Measurements from ENCODE around the gene CACNA1C.
"Not testable (repeated sequence)": the region's sequence is repeated elsewhere in the genome, so short reads cannot be mapped to it uniquely, and the experiment has no call there.

Gene CACNA1C

DNA sequence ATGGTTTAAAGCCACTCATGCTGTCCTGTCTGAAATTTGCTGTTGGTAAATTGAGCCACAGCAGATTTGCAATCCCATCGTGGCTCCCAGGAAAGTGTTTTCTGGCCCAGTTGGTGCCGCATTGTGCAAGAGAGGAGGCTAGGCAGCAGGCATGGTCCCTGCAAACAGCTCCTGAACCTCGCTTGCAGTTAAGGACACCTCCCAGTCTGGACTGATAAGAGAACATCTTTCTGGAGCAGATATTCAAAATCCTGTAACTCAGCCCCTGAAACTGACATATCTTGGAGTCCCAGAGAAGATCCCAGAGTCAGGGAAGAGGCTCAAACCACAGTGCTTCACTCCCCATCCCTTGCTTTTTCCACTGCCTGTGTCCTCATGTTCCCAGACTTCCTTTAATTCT, 413.4 kb downstream of the CACNA1C start:
- DNase-seq, result no peak

DNA sequence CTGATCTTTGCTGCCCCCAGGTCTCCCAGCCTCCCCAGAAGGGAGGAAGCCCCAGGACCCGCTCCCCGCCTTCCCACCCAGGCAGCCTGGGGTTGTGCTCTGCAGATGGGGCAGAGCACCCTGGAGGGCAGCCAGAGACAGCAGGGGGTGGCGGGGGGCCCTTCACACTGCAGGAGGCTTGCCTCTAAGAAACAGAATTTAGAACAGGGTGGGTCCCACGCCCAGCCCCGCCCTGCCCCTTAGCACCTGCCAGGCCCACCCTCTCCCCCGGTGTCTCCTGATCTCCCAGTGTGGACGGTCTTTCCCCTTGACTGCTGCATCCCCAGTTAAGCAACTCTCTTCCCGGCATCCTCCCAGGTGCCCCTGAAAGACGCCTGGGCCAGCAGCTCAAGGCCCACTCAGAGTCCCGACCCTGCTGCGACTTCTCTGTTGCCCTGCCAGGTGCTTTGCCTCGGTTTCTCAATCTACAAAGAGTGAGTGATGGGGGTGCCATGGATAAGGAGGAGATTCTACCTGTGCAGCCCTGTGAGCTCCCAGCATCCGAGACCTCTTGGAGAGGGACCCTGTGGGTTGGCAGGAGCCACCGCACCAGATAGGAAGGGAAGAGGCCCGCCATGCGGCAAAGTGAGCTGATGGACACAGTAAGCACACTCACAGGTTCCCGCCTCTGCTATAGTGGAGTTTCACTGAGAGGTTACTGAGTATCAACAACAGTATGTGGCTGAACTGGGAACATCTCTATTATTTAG, 414.8 kb downstream of the CACNA1C start:
- no peak for DNase-seq

DNA sequence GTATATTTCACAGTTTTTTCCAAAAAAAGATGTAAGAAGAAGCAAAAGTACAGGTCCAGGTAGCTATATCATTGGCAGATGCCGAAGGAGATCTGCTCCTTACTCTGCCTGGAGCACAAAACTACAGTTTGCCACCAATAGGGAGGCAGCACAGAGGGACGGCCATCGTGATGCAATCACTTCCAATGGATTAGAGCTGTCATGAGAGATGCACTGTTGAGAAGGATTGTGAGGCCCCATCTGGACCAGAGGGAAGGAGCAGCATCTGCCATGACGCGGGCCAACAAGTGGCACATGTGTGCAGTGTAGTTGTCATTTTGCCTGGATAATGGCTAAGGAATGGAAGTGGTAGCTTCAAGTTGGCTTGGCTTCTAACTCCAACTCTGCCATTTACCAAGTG, 423.2 kb downstream of the CACNA1C start:
- DNase-seq, result no peak

DNA sequence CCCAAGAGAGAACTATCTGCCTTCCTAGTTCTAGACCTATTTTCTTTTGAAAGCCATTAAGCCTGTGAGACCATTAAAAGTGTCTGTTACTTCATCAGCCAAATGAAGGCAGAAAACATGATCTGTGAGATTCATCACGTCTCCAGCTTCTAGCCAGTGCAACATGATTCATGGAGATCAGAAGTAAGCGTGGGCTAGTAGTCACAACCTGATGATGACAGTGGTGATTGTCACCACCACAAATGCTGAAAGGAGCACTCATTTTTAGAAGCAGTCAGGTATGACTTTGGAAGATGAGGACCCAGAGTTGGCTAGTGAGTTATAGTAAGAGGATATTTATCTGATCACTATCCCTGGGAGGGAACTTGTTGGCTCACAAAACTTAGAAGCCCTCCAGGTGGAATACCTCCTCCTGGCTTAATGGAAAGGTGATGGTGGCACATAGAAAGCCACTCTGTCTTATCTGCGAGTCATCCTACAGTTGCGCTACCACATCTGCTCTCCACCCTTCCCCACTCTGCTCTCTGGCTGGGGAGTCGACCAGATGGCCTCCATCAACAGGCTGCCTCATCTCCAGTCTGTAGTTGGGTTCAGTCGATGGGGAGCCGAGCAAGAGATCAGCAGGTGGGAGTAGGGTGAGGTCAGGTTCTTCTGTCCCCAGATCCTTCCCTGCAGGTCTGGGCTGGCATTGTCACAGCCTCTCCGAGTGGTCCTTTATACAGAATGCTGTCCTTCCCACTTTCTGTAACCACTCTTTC, 424.4 kb downstream of the CACNA1C start:
- no peak for DNase-seq

DNA sequence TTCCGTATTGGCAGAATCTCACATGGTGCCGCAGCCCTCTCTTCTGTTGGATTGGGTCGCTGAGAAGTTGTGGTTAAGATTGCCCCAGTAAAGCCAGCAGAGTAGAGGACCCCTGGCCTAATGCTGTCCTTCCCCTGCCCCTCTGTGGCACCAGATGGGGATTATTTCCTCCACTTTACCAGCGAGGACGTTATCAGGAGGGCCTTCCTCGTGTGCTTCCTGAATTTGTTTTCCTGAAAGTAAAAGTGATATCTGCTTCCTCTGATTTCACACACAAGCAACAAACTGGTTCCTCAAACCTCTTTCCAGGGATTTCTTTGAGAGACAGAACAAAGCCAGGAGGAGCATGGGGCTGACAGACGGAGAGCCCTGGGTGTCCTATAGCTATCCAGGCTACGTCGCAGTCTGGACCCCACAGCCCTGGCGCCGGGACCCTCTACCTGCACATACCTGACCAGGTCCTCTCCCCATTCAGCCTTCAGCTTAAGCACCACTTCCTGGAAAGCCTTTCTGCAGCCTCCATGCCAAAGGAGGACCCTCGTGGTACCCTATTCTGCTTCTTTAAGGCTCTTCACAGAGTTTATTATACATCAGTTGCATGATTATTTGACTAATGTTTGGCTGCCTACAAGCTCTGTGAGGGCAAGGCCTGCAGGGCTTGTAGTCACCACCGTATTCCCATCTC, 427.2 kb downstream of the CACNA1C start:
- DNase-seq, result no peak

DNA sequence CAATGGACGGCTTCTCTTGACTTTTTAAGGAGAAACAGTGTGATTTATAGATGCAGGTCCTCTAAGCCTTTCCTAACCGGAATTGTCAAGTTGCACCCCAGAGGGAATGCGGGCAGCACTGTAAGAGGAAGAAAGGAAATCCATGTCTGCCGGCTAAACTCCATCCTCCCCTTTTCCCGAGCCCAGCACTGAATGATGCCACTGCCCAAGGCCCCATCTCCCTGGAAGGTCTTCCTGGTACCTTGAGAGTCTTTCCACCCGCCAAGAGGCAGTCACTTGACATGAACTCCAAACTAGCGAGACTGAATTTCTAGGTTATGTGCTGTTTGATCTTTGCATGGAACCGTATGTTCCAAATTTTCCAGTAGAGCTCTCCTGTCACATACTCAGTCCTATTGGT, 428.6 kb downstream of the CACNA1C start:
- DNase-seq, result no peak

DNA sequence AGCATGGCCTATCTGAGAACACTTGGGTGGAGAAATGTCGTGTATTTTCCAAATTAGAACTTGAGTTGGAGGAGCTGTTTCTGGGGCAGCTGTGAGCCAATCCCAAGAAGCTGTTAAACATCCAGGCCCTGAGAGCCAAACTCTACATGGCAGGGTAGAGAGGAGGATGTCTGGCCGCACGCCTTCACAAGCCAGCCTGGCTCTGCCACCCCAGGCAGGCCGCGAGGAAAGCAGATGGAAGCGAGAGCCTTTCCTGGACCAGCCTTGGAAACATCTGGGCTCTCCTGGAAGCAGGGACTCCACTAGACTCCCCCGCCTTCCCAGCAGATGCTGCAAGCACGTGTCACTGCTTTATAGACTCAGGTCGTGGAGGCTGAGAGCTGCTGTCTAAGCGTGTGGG, 429.2 kb downstream of the CACNA1C start:
- DNase-seq, result no peak

DNA sequence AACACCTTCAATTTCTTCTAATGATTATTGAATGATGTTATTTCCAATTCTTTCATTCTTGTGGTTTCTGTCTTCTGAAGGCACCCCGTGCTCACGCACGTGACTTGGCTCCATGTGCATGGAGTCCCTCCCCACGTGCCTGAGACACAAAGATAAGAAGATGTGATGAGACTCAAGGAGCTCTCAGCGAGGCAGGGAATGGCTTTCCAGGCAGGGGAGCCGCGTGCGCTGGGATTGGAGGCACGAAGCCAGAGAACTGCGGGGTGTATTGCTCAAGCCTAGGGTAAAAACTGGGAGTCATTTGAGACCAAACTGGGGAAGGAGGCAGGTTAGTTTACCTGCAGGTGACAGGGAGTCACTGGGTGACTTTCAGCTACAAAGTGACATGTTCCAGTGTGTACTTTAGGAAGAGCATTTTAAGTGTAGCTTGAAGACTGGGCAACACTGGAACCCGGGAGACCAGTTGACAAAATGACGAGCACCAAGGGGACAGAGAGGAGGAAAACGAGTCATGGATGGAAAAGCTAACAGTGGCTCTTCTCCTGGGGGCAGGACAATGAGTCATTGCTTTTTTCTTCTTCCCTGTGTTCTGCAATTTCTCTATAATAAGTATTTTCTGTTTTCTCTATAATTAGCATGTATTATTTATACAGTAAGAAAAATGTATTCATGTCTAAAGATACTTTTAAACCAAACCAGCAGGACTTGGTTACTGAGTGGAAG, 430.3 kb downstream of the CACNA1C start:
- no peak for DNase-seq

DNA sequence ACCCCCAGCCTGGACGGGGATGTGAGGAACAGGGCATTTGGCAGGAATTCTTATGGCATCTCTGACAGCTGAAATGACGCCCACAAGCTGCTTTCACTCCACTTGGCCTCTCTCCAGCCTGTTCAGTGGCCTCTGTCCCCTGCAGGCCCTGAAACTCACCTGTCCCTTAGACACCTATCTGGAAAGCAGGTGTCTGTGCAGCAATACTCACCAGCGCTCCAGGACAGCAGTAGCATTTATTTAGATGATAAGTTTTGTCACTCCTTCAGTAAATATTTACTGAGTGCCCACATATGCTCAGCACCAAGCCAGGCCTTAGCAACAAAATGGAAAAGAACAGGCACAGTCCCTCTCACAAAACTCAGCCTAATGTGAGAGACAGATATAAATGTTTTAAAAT, 430.9 kb downstream of the CACNA1C start:
- no peak for DNase-seq

DNA sequence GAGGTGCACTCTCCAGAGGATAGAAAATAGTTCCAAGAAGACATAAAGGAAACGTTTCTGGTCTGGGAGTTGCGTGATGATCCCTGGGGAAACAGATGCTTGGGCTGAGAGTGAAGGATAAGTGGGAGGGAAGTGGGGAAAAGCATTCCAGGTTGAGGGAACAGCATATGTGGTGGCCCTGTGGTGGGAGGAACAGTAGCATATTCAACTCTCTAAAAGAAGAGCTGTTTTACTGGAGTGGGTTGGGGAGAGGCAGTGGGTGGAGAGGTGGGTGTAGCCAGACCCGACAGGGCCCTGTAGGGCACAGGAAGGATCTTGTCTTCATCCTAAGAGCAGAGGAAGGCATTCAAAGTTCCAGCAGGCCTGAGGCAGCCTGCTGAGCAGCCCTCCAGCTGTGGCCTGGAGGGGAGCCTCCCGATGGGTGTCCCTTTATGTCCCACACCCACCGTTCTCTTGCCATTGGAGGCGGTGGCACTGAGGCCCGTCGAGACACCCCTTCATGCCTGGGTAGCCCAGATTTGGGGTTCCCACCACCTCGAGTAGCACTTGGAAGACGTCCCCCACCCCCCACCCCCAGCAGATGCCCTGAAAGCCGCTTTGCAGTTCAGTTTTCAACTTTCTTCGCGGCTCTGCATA, 431.5 kb downstream of the CACNA1C start:
- no peak for DNase-seq

DNA sequence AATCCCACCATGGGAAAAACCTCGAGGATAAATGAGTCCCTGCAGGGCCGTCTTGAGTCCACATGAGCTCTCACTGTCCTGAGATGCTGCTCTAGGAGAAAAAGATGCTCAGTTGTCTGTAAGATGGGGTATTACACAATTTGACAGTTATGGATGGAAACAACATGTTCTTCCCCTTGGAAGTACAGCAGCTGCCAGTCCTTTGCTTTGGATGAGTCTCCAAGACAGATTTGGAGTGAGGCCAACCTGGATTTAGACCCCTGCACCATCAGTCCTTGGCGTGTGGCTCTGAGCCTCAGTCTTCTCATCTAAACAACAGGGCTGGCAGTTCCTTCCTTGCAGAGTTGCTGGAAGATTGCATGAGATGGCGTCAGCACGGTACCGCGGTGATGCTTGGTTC, 432.9 kb downstream of the CACNA1C start:
- DNase-seq, result no peak

DNA sequence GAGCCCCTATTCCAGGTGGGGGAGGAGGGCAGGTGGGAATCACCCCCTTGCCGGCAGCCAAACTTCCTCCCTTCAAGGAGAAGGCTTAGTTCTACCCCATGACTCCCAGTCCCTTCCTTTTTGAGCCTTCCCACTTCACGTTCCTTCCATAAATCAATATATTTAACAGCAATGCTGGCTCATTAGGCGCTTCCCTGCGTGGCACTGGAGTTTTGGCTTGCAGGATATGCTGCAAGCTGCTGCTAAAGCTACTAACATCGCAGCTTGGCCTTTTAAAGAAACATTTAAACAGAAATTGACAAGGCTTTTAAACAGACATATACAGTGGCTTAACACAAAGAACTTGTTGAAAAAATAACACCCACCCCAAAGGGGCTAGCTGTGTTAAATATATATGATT, 434.0 kb downstream of the CACNA1C start:
- no peak for DNase-seq

DNA sequence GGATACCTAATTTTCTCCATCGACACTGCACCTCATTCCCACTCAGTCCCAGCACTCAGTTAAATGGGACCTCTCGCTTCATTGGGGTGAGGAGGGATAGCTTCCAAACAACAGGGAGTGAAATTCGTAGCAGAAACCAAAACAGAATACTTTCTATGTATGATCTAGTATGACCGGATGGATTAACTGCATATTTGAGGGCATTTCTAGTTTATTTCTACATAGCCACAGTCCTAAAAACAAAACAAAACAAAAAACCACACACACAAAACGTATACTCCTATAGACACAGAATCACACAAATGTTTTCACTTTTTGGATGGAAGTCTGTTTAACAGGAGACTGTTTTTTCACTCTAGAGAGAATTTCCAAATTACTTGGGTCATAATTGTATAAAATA, 434.5 kb downstream of the CACNA1C start:
- no peak for DNase-seq

DNA sequence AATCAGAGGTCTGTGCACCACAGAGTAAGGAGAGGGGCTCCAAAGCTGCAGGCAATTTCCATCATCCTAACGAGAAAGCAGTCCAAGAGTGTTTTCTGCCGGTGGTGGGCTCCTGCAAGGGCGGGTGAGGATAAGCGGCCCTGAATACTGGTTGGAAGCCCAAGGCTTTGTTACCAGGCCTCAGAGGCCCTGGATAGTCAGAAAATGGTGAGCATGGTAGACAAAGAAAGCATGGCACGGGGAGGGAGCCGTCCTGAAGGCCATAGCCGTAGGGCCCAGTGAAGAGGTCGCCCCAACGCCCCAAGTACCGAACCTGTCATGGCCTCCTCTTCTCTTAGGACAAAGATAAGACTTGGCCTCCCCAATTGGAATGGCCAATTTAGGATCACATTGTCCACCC, 435.3 kb downstream of the CACNA1C start:
- no peak for DNase-seq

DNA sequence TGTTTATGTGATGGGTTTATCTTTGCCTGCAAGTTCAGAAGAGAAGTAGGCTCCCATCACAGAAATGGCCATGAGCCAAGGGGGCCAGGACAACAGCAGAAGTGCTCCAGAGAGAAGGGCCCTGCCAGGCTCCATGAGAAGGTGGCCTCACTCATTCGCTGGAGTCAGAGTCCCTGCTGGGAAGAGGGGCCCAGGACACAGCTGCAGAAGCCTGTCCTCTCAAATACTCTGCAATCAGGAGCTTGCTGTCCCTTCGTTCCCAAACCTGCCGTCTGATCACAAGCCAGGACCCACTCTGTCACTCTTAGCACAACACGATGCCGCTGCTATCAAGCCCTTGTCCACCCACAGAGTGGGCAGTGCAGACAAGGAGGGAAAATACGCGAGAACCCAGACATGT, 435.8 kb downstream of the CACNA1C start:
- DNase-seq, result no peak

DNA sequence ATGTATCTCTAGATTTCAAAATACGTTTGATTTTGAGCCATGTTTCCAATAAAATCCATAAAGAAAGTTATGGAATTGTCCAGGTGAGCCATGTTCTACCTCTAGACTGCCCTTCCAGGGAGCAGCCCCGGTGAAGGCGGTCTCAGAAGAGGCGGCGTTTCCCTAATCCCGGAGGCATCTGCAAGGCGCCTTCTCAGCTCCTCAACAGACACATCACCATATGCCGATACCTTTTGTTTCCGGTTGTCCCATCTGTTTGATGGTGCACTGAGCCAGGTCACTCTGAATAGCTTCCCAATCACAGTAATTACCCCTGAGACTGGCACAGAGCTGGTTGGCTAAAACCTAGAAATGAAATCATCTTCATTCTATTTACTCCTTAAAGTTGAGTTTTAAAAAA, 436.5 kb downstream of the CACNA1C start:
- no peak for DNase-seq

DNA sequence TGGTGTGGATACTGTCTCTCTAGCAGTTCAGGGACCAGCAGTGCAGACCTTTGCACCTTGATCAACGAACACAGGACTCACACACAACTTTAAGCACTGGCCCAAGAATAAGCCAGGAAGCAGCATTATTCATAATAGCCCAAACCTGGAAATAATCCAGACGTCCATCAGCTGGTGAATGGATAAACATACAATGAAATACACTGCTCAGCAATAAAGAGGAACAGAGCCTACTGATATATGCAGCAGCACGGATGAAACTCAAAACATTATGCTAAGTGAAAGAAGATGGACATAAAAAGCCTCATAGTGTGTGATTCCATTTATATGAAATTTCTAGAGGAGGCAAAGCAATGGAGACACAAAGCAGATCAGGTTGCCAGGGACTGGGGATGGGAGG, 438.0 kb downstream of the CACNA1C start:
- no peak for DNase-seq

DNA sequence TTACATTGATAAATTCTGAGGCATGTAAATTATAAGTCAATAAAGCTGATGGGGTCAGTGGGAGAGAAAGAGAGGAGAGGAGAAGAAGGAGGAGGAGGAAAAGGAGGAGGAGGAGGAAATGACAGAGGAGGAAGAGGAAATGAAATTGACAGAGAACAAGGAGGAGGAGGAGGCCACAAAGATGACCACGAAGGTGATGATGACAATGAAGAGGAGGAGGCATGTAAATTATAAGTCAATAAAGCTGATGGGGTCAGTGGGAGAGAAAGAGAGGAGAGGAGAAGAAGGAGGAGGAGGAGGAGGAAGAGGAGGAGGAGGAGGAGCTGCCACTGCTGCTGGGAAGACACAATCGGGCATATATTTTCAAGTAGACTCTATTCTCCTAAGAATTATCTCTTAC, 438.6 kb downstream of the CACNA1C start:
- DNase-seq, result not testable (repeated sequence)

DNA sequence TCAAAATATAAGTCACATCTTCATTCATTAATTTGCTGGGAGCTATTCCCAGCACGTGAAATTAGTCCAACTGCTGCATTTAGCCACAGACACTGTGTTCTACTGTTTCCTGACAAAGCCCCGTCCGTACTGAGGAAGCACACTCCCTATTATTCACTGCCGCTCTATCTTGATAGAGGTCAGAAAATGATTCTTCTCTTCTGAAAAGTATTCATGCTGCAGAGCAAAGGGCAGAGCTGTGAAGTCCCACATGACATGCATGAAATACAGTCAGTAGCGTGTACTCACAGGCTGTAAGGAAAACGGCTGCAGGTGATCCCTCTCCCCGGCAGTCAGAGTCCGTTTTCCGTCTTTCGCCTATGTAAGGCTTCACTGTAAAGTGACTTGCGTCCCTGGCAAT, 439.4 kb downstream of the CACNA1C start:
- DNase-seq, result no peak

DNA sequence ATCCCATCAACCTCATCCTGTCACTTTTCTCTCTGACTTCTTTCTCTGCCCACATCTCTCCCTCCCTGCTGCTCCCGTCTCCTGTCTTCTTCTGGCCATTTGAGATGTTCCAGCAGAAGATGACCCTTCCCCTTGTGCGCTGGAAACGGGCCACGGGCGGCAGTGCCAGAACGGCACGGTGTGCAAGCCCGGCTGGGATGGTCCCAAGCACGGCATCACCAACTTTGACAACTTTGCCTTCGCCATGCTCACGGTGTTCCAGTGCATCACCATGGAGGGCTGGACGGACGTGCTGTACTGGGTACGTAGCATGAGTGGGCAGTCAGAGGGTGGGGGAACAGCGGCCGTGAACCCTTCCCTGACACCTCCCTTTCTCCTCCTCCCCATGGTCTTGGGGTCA, 440.3 kb downstream of the CACNA1C start:
- DNase-seq, result no peak

DNA sequence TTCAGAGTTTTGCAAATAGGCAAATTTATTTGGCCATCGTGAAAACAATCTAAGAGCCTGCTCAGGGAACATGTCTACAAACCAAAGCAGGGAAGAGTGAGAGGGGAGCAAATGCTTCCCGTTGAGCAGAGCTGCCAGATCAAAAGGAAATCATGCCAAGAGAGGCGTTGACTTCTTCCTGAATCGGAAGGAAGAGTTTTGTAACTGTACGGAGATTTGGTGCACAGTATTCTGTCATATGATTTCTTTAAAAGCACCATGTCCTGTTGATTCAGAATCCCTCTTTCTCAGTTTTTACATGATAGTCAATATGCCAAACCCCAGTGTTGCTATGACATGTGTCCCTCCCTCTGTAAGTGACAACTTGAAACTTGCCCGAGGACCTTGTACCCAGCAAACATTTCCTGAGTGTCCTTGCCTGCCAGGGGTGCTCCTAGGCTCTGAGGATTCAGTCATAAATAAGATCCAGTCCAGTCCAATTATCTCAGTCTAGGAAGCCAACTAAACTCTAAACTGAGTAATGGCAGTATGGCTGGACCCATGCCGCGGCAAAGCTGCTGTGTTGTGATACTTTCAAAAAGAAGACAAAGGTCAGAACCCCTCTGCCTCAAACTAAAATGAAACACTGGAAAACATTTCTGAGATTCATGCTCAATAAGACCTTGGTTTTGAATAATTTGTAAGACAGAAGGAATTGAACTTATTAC, 441.9 kb downstream of the CACNA1C start:
- DNase-seq, result no peak

DNA sequence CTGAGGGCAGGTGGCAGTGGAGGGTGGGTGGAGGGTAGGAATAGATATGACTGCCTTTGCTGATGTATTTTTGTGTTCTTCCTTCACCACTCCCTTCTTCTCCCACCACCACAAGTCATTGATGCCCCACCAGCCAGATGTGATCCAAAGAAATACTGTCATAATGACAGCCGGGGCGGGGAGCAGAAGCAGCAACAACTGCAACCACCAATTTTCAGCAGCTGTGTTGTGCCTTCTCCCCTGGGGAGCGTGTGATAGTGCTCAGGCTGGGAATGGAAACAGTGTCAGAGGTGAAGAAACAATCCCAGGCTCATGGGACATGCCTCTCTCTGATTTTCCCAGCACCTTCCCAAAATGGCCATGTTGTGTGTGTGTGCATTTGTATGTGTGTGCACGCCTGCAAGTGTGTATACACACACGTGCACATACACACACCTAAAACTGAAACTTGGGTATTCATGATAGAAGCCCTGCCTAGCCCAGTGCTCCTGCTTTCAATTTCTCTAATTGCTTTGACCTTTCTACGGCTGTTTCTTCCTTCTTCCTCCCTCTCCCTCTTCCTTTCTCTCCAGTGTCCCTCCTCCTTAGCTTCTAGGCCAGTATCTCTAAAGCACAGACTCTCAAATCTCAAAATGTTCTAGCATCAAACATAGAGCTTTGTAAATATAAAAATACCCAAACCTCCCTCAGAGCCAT, 442.8 kb downstream of the CACNA1C start:
- no peak for DNase-seq

Measured in stimulated activated CD4-positive, alpha-beta T cell treated with anti-CD3 and anti-CD28 coated beads, Interleukin-4, amount 100 ng/mL, for 4 hours (primary cell).